GM12891 (cell line): ENCODE results near the gene NHSL2.

ENCODE experiments used
- POLR2A ChIP-seq: IDR thresholded peaks from 2 replicates; pipeline ENCODE4 v1.6.1; 2011; ENCODE audit warnings: low read depth, low read length, control low read depth
- POLR2AphosphoS5 ChIP-seq: IDR thresholded peaks from 2 replicates; pipeline ENCODE4 v1.6.1; 2011; ENCODE audit warnings: low read depth, low read length, control low read depth
- TAF1 ChIP-seq: IDR thresholded peaks from 2 replicates; pipeline ENCODE4 v1.6.1; 2011; ENCODE audit warnings: low read depth, low read length, control low read depth

DNA sequence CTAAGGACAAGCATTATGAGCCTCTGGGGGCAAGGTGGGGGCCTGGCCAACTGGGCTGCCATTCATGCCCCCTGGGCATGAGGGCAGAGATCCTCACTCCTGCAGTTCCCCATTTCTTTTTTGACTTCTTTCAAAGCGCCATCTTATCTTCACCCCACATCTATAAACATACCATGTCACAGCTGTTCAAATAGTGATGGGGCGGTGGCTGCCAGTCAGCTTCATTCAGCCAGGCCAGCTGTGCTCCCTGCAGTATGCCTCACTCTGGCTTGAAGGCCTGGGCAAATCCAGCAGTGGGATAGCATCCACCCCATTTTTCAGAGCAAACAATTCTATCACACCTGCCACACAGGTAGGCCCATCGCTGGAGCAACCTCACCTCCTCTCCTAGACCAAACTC, 85.5 kb downstream of the NHSL2 start:
- TF ChIP-seq POLR2AphosphoS5 = no peak
- no peak for TF ChIP-seq POLR2A
- no peak for TF ChIP-seq TAF1
